Right ventricle myocardium superior (tissue), 1 donor: ENCODE measurements around the gene STK26. TPM values are rescaled to one million over a fixed set of nuclear protein-coding genes. Genes with fewer than 3 reads are reported as not detected.
"Not testable (repeated sequence)": the region's sequence is repeated elsewhere in the genome, so short reads cannot be mapped to it uniquely, and the experiment has no call there.

Experiments
- ATAC-seq: fragments of 200-7000 bp; cut with Tn5 transposase; one replicate; pipeline ENCODE4 v1.9.1; 2020; ENCODE audit warnings: mild to moderate bottlenecking; ENCODE audit not compliant: poor library complexity
- DNase-seq: peaks from one replicate; pipeline ENCODE4 v3.0.0-alpha.2; 2020
- intact Hi-C: fragments of 100-400 bp; cut with DNase I; formaldehyde crosslinking; loops from one replicate; pipeline ENCODE4 v1.11.2; 2022
- total RNA-seq: library from RNA; stranded (reverse); fragmentation: NEBNext Ultra II Directional; extraction: Animal tissue kit (Norgen Biotek cat#: 25700); gene quantifications from one replicate; pipeline ENCODE4 v1.2.1, GENCODE V29; 2021
- donor health status: DM: no; HTN: yes; CAD: no; lungs with severe emphysema.

The STK26 gene
- total RNA-seq, 1 donor from 2014 or later = 0.51 TPM

DNA sequence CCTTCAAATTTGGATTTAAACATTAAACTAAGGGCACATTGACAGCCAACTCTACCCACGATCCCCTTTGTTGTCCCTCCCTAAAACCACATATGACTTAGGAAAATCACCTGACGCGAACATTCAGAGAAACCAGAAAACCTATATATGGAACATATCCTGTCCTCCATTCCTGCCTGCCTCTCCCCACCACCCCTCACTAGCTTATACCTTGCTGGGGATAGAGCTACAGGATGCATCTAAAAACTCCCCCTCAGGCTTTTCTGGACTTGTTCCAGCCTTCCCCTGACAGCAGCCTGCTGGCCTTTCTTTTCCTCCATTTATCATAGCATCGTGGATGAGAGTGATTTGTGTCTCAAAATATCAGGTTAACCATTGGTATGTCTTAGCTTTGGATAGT is 8.8 kb downstream of the STK26 start:
- intact Hi-C loops = no loop called here
- DNase-seq (no peak), ATAC-seq (no peak)

DNA sequence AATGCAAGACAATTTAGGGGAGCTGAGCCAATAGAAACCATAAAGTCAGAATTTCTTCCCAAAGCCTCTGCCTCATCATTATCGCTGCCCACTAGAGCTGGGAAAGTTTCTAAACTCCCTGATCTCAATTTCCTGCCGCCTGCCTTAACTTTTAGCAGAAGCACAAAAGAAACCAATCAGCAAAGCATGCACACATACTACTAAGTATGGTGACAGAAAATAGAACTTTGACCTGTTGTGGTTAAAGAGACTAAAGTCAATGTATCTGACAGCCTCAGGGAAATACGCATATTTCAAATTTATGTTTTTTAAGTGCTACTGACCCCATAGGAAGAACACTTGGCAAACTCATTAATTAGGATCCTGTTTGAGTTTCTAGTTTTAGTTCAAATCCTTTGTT is 10.1 kb downstream of the STK26 start:
- DNase-seq = no peak

DNA sequence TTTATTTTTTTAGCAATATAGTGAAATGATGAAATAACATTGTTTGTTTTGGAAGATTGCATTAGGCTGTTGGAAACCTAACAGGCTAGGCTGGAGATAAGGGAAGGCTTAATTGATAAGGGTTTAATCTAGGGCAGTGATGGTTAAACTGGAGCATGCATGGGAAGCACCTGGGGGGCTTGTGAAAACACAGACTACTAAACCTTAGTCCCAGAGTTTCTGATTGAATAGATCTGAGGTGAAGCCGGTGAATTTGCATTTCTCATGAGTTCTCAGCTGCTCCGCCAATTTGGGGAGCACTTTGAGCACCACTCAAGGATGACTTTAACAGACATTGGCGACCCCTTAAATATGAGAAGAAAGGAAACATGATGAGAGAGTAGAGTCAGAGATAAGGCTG is 11.5 kb downstream of the STK26 start:
- ATAC-seq (no peak), DNase-seq (no peak)
- intact Hi-C loops = no loop called here

More for the DNA sequence above, 10.1 kb downstream of the STK26 start:
- no peak for ATAC-seq
- intact Hi-C loops = no loop called here

DNA sequence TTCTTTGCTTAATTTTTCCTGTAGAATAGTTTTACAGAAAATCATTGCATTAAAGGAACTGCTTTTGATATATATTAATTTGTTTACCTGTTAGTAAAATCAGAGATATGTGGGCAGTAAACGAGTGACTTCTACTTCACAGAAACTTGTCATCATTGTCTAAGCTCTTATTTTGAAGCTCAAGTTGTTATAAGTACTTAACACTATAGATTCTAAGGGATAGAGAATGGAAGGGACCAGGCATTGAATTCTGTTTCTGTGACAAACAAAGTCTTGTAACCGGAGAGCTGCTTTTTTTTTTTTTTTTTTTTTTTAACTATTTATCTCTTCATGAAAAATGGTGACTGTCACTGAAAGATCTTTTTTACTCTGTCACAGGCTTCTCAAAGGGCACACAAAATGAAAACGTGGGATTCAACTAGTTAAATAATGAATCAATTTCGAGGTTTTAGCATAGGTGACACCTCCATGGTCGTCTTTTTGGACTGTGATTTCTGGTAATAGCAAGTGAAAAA is 14.4 kb downstream of the STK26 start:
- ATAC-seq (no peak), DNase-seq (no peak)
- intact Hi-C loops = no loop called here

DNA sequence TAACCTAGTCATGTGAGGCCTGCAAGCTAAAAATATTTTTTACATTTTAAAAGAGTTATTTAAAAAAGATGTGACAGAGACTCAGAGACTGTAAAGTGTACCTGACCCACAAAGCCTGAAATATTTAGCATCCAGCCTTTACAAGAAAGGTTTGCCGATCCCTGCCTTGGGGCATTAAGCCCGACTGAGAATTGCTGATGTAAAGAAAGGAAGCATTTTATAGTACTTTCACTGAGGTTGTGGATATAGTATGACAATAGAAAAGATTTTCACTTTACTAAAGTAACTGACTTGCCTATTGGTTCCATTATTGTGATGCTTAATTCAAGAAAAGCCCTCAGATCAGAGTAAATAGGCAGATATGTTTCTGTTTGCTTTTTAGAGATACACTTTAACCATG is 17.0 kb downstream of the STK26 start:
- intact Hi-C loops = no loop called here
- DNase-seq = no peak
- no peak for ATAC-seq

DNA sequence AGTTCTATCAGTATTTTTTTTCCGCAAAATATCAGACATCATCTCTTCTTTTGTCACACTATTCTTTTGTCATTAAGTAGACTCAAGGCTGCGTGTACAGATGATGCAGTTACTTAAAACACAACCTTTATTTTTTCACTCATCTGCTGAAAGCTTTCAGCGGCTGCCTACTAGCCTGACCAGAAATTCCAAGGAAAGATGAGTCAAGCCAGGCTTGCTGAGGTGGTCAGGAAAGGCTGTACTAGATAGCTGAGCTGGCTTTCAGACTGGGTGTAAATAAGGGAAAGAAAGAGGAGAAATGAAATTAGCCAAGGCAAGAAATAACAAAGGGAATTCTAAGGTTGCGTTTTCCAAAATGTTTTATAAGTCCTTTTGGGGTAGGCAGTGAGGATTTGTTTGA is 17.9 kb downstream of the STK26 start:
- intact Hi-C loops = no loop called here
- no peak for DNase-seq
- ATAC-seq = no peak

DNA sequence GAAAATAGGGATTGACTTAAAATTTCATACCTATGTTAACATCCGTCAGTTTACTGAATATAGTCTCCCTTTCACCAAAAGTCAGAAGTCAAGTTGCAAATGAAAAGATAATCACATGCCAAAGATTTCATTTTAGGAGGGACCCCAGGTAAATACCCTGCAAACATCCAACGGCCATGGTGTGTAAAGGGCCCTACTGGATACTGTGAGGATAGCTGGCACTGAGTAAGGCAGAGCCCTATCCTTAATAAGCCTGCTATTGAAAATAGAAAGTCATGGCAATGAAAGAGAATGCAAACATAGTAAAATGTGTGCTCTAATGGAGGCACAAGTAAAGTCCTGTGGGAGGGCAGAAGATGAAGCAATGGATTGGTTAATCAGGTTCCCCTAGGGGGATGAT is 20.9 kb downstream of the STK26 start:
- intact Hi-C loops = no loop called here
- no peak for ATAC-seq
- DNase-seq = no peak

DNA sequence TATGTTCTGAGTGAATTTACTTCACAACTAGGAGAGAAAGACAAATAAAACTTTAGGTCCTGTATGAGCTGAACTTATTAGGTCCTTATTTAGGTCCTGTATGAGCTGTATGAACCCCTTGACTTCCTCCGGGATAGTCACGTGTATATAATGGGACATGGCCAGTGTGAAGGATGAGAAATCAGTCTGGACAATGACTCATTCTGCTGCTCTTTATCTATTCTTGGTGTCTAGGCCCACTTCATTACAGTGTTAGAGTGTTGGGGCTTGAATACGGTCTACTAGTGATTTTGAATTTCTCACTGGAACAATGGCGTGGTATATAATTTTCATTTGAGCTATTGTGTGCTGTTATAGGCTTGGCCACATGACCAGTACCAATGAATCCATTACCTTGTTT is 21.9 kb downstream of the STK26 start:
- no peak for ATAC-seq
- intact Hi-C loops = no loop called here
- no peak for DNase-seq

DNA sequence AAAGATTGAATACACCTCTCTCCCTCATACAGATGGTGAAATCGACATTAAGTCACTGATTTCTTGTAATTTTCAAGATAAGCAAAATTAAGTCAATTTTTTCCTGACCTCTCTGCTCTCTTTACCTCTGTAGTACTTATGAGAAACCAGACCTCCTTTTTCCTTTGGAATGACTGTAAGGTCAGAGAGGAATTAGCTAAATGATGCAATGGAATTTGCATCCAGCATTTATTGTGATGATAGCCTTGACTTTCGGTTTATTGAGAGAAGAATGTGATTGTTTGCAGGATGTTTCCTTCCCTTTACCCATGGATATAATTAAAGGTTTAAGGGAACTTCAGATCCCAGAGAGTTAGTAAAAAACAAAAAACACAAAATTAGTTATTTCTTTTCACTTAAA is 22.4 kb downstream of the STK26 start:
- DNase-seq (no peak), ATAC-seq (no peak)
- intact Hi-C loops = no loop called here

DNA sequence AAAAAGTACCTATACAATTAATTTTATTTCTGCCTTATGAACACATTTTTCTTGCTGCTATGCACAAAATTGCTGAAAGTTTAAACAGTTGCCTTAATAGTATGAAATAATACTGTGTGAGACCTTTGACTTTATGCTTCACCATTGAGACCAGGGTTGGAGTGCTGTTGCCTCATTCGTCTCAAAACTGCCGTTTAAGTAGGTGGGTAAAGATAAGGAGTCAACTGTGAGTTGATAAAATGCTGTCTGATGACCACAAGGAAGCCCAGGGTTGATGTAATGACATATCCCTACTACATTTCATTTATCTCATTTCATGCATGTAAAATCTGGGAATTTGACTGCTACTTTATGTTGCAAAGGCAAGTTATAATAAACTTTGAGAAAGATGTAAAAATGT is 23.4 kb downstream of the STK26 start:
- intact Hi-C loops = no loop called here
- ATAC-seq (no peak), DNase-seq (no peak)

DNA sequence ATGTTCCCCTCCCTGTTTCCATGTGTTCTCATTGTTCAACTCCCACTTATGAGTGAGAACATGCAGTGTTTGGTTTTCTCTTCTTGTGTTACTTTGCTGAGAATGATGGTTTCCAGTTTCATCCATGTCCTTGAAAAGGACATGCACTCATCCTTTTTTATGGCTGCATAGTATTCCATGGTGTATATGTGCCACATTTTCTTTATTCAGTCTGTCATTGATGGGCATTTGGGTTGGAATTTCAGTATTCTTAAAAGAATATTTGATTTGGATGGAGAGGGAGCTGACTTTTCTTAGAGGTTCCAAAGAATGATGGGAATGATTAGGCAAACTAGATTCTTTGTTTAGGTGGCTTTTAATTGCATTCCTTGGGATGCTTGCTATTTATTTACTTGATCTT is 28.7 kb downstream of the STK26 start:
- intact Hi-C loops, ATAC-seq, DNase-seq: not testable (repeated sequence)

DNA sequence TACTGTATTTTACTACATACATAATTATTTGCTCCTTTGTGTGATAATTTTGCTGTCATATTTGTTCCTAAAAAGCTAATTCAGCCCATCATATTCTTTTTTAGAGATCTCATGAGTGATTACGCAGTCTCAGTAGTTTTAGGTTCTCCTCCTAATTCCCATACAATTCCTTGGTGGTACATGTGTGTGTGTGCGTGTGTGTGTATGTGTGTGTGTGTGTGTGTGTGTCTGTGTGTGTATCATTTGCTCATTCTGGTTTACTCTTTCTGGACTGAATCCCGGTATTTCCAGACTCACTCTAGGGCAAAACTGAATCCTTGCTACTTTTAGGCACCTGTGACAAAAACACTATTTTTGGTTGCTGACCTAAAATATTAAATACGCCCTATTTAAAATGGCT is 34.9 kb downstream of the STK26 start:
- DNase-seq (no peak), ATAC-seq (no peak)
- intact Hi-C loops = no loop called here

DNA sequence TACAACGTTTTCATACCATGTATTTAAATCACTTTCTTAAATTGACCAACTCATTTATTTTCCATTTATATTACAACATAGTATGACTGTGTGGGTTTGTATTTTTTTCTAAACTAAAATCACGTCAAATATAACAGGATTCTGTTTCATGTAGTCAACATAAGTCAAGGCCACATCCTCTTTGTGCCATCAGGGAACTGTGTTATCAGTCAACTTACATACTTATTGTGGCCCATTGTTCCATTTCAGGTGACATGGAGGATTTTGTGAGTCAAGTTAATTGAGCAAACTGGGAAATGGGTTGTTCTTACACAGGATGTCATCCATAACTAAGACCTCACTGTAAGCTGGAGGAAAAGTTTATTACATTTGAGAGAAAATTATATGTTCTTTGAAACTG is 35.9 kb downstream of the STK26 start:
- DNase-seq (no peak), ATAC-seq (no peak)
- intact Hi-C loops = no loop called here

DNA sequence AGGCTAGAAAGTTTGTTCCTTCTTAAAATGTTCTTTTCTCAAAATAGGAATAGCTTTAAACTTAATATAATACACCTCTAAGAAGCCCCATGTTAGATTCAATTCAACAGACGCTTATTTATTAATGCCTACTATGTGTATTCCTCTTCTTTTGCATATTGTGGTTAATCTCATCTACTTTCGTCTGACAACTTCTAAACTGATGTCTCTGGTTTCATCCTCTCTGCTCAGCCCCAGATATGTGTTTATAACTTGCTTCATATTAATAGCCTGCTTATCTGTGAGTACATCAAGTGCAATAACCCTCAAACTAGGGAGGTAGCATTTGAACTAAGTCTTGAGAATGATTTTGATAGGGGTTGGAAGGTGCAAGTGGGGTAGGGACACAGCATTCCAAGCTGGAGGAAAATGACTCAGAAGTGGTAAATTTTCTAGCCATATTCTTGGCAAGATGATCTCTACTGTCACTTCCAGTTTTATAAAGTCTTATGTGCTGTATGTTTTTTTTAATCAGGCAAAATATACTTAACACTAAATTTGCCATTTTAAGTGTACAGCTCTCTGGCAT is 37.0 kb downstream of the STK26 start:
- intact Hi-C loops = no loop called here
- no peak for ATAC-seq
- DNase-seq = no peak

DNA sequence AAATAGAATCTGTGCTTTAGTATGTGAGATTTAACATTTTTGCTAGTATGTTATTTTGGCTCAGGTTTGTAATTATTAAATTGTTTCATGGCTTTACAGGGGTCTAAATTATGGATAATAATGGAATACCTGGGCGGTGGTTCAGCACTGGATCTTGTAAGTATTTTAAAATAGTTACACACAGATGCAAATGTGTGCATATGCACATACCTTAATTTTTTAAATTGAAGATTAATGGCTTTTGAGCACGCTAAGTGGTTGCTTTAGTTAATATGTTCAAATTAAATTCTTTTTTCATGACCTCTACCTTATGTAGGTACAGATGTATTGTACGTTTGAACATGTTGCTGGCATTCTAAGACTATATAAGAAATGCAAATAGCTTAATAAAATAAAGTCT is 40.2 kb downstream of the STK26 start:
- no peak for DNase-seq

DNA sequence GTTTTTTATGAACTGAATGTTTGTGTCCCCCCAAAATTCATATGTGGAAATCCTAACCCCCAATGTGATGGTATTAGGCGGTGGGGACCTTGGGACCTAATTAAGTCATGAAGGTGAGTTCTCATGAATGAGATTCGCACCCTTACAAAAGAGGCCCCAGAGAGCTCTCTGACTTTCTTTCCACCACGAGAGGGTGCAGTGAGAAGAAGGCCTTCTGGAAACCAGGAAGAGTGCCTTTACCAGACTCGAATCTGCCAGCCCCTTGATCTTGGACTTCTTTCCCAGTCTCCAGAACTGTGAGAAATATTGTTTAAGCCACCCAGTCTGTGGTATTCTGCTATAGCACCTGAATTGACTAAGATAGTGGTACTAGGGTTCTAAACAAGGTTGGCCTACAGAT is 40.8 kb downstream of the STK26 start:
- DNase-seq = no peak
- no peak for ATAC-seq
- intact Hi-C loops = no loop called here

More for the DNA sequence above, 40.2 kb downstream of the STK26 start:
- ATAC-seq = no peak
- intact Hi-C loops = no loop called here

DNA sequence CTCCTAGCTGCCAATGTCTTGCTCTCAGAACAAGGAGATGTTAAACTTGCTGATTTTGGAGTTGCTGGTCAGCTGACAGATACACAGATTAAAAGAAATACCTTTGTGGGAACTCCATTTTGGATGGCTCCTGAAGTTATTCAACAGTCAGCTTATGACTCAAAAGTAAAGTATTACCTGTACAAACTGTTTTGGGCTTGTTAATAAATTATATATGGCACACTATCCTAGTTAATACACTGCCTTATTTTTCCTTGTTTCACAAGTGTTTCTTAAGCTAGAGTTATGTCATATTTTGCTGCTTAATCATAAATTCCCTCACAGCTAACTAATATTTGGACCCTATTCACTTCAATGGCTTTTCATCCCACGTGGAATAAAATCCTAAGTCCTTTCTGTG is 45.3 kb downstream of the STK26 start:
- intact Hi-C loops = no loop called here

DNA sequence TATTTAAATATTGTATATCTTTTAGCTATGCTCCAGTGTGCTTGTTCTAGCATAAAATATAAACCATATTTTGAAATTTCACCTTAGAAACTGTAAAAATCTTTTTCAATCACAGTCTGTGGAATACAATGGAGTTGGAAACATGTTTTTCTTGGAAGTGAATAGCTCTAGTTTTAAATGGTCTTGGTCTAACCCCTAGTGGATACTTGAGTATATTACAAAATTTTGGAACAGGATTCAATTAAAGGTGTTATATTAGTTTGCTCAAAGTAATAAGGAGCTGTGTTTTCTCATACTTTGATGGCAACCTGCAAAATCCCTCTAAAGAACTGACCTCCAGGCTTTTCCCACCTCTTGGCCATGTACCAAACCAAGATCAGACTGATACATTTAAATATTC is 48.2 kb downstream of the STK26 start:
- intact Hi-C loops = no loop called here
- DNase-seq = no peak
- no peak for ATAC-seq

More for the DNA sequence above, 45.3 kb downstream of the STK26 start:
- DNase-seq = no peak
- ATAC-seq = no peak

DNA sequence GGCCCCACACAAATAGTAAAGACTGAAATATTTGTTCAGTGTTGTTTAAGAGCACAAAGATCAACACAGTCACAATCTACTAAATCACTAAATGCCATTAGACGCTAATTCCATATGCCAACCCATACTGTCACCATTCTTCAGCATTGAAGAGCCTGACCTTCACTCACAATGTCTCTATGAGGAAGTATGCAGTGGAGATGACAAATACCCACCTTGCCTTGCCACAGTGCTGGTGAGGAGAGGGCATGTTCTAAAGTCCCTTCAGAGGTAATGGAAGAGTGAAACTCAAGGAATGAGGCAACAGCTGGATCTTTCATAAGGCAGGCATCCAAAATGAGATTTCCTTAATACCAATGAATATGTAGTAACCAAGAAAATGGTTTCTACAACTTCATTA is 54.3 kb downstream of the STK26 start:
- intact Hi-C loops = no loop called here
- no peak for ATAC-seq
- DNase-seq = no peak

DNA sequence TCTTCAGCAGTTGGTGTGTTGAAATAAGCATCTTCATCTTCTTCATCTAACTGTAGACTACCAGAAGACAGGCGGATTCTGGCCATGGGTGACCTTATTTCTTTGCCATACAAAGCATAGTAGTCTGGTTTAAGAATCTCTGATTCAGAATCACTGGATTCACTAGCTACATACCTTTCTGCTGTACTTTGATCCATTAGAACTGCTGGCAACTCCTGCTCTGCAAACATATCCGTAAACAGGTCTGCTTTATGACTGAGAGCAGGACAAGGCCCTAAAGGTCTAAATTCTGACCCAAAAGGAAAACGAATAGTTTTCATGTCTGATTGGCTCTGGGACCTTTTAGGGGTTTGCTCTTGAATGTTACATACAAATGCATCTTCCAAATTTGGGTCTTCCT is 54.8 kb downstream of the STK26 start:
- ATAC-seq (no peak), DNase-seq (no peak)
- intact Hi-C loops = no loop called here

DNA sequence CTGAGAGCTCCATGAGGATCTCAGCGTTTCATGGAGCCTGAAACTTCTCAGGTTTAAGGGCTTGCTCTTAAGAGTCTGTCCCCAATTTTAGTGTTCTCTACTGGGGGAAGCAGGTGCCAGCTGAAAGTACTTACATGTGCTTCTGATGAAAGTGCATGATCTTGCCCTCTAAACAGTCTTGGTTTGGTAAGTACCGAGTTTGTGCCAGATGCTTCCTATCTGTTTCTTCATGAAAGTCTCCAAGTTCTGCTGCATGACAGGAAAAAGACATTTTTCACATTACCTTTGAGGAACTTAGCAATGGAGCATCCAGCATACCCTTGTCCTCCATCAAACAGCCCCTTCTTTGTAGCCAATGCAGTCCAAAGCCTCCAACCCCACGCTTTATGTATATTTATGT is 62.7 kb downstream of the STK26 start:
- ATAC-seq = no peak
- DNase-seq = no peak
- intact Hi-C loops = no loop called here
